ENCODE data around the gene RPL37. TPM values are rescaled to one million over a fixed set of nuclear protein-coding genes. Genes with fewer than 3 reads are reported as not detected.
"Not testable (repeated sequence)": the region's sequence is repeated elsewhere in the genome, so short reads cannot be mapped to it uniquely, and the experiment has no call there.

The RPL37 gene
- 1,000 to 10,000 TPM; 1,601 to 2,005 (median 1,744) TPM for polyA plus RNA-seq (ENCODE audit: insufficient read length in 4 of 4)

DNA sequence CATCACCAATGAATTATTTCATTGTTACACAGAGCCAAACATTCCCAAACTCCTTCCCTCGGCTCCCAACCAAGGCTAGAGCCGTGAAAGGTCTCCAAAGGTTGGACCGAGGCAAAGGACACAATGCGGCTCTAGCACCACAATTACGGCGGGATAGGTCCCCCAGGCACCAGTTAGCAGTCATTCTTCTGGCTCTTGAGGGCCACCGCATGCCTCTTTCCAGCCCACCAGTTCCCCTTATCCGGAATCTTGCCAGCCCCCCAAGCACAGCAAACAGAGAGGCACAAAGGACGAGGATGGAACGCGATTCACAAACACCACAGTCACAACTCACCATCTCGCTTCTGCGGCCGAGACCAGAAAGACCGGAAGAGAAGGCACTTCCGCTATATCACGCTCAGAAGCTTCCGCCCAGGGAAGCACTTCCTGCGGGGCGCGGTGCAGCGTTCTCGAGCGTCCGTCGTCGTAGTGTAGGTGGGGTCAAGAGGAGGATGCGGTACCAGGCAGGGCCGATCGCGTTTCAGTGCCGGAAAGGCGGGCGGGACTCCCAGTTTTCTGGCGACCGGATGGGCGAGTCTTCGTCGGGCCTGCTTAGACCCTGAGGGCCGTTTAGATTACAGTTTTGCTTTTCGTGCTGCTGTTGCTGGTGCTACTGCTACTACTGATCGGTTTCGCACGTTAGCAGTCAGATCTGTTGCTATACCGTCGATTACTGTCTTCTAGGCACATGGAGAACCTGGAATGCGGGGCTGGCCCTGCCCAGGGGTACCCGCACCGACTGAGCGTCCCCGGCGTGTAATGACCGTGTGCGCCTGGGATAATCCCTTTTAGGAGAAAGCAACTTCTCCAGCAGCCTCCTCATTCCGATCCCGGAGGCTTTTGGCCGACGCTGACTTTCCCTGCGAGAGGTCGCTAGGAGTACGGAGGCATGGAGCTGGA is at the start of gene RPL37:
Gene RPL37 (minus strand): TSS at position 374 of the 939 bp plus-strand sequence. CDS start 37 bp downstream, at position 337.
- peak; percentile 89 to 93 (median 92) for DNase-seq (ENCODE audit: low read depth in 4 of 4, low spot score in 3 of 4)

- DNase-seq (ENCODE audit: low read depth in 4 of 4, low spot score in 3 of 4), result not testable (repeated sequence)
Measured at GRCh38 chr5:40883051-40883450, 48.0 kb upstream of the RPL37 start.

DNA sequence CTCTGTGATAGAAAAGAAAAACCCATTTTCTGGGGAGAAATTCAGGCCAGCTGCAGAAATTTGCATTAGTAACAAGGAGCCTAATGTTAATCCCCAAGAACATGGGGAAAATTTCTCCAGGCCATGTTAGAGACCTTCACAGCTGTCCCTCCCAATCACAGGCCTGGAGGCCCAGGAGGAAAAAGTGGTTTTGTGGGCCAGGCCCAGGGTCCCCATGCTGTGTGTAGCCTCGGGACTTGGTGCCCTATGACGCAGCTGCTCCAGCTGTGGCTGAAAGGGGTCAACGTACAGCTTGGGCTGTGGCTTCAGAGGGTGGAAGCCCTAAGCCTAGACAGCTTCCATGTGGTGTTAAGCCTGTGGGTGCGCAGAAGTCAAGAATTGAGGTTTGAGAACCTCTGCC is 47.3 kb upstream of the RPL37 start:
- DNase-seq (ENCODE audit: low read depth in 4 of 4, low spot score in 3 of 4), result no peak

- peak in 2 of 4 donors; percentile 1 to 3 for DNase-seq (ENCODE audit: low read depth in 4 of 4, low spot score in 3 of 4)
Measured at GRCh38 chr5:40879163-40879942, 44.3 kb upstream of the RPL37 start.

DNA sequence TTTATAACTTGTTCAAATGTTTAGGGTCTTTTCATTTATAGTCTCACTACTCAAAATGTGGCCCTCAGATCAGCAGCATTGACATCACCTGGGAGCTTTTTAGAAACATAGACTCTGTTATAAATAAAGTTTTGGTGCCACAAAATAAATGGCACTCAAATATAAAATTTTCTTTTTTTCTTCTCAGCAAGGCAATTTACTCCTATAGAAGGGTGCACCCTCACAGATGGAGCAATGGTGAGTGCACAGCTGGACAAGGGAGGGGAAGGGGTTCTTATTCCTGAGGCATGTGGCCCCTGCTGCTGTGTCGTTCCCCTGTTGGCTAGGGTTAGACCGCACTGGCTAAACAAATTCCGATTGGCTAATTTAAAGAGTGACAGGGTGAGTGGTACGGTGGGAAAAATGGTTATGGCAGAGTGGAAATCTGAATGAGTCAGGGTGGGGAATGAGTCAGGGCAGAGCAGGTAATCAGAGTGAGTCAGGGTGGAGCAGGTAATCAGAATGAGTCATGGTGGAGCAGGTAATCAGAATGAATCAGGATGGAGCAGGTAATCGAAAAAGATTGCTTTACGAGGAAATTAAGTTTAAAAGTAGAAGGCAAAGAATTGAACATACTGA is 42.5 kb upstream of the RPL37 start:
- DNase-seq (ENCODE audit: low read depth in 4 of 4, low spot score in 3 of 4), result no peak

- no peak for DNase-seq (ENCODE audit: low read depth in 4 of 4, low spot score in 3 of 4)
Measured at GRCh38 chr5:40875958-40876357, 40.9 kb upstream of the RPL37 start.

- DNase-seq (ENCODE audit: low read depth in 4 of 4, low spot score in 3 of 4), result no peak
Measured at GRCh38 chr5:40873286-40873880, 38.4 kb upstream of the RPL37 start.

GRCh38 chr5:40872253-40872652 is 37.2 kb upstream of the RPL37 start:
- DNase-seq (ENCODE audit: low read depth in 4 of 4, low spot score in 3 of 4), result not testable (repeated sequence)

DNA sequence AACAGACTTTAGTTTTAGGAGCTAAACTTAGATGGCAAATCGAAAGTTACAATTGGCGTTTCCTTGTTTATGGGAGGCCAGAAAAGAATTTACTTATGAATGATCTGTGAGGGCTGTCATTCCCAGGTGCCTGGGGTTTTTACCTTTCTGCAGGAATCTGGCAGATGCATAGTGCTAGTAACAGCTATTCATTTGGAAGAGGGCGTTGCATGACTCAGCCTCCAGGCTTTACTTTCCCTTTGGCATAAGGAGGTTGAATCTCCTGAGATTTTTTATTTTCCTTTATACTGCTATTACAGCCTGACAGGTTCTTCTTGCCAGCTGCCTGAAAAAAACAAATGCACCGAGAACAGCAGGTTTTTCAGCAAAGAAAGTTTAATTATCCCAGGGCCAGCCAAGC is 36.2 kb upstream of the RPL37 start:
- DNase-seq (ENCODE audit: low read depth in 4 of 4, low spot score in 3 of 4), result no peak

DNA sequence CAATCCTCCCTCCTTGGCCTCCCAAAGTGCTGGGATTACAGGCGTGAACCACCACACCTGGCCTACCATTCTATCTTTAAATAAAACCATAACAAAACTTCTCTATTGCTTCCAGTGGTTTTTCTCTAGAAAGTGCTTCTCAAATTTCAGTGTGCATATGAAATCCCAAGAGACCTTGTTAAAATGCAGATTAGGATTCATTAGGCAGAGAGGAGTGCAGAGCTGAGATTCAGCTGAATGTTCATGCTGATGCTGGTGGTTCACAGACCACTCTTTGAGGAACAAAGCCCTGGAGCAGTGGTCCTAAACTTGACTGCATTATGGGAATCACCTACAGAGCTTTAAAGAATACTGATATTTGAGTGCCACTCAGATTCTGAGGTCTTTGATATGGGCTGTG is 34.4 kb upstream of the RPL37 start:
- no peak for DNase-seq (ENCODE audit: low read depth in 4 of 4, low spot score in 3 of 4)

- no peak for DNase-seq (ENCODE audit: low read depth in 4 of 4, low spot score in 3 of 4)
Measured at GRCh38 chr5:40866844-40867243, 31.8 kb upstream of the RPL37 start.

- not testable (repeated sequence) for DNase-seq (ENCODE audit: low read depth in 4 of 4, low spot score in 3 of 4)
Measured at GRCh38 chr5:40865004-40865403, 30.0 kb upstream of the RPL37 start.

DNA sequence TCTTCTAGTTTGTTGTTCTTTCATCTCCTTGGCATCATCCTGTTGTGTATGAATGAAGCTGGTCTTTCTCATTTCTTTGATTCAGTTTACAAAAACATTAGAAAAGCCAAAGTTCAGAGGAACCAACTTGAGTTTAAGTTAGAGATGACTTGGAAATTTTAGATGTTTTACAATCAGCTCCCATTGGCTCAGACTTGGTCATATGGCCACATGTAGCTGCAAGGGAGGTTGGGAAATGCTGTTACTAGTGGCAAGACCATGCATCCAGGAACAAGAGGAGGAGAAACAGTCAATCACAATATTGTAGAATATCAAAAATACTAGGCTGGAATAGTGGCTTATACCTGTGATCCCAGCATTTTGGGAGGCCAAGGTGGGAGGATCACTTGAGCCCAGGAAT is 25.7 kb upstream of the RPL37 start:
- DNase-seq (ENCODE audit: low read depth in 4 of 4, low spot score in 3 of 4), result no peak

GRCh38 chr5:40853632-40854192 is 18.7 kb upstream of the RPL37 start:
- DNase-seq (ENCODE audit: low read depth in 4 of 4, low spot score in 3 of 4), result no peak

- no peak for DNase-seq (ENCODE audit: low read depth in 4 of 4, low spot score in 3 of 4)
Measured at GRCh38 chr5:40847525-40847924, 12.5 kb upstream of the RPL37 start.

DNA sequence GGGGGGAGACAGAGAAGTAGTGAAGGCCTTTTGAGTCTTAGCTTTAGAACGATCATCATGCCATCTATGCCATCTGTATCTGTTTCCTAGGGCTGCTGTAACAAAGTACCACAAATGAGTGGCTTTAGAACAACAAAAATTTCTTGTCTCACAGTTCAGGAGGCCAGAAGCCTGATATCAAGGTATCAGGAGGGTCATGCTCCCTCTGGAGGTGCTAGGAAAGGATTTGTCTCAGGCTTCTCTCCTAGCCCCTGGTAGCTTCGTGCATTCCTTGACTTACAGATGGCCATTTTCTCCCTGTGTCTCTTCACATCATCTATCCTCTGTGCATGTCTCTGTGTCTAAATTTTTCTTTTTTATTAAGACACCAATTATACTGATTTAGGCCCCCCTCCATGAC is 11.3 kb upstream of the RPL37 start:
- no peak for DNase-seq (ENCODE audit: low read depth in 4 of 4, low spot score in 3 of 4)

- no peak for DNase-seq (ENCODE audit: low read depth in 4 of 4, low spot score in 3 of 4)
Measured at GRCh38 chr5:40844565-40844964, 9.5 kb upstream of the RPL37 start.

DNA sequence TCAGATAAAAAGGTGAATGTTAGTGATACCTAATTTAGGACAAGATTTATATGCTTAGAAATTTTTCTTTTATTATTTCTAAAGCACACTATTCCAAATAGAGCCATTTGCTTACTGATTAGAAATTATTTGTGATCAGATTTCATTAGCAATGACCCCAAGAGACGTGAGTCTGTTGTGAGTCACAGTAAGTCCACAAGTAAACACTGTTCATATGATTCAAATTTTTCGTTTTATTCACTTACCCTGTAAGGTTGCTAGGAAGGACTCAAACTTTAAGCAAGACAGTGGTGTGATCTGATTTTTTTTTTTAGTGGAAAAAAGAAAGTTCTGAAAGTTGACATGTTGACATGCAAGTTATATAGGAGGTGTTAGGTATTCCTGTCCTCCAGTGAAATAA is 7.3 kb upstream of the RPL37 start:
- no peak for DNase-seq (ENCODE audit: low read depth in 4 of 4, low spot score in 3 of 4)

GRCh38 chr5:40841068-40841805 is 6.2 kb upstream of the RPL37 start, which contains the start of gene CARD6:
TSS of gene CARD6 (plus strand) at chr5:40841367. CDS start at chr5:40841383, 16 bp downstream.
- no peak for DNase-seq (ENCODE audit: low read depth in 4 of 4, low spot score in 3 of 4)

Data from right renal pelvis (tissue), 4 donors.